ENCODE data around the gene CCNA1. TPM values are rescaled to one million over a fixed set of nuclear protein-coding genes. Genes with fewer than 3 reads are reported as not detected.

The CCNA1 gene
- total and polyA plus RNA-seq, 10 of the 15 experiments (the other 5 are each of a cell fraction or from before 2014, with no cell fraction given): 0.38 to 6.0 (median 1.1) TPM

GRCh38 chr13:36456577-36456976 lies 24.3 kb downstream of the CCNA1 start:
- no peaks in the 10 kb centered on the region for H3K9me3 ChIP-seq (replicated peaks; ENCODE audit: control insufficient read depth, insufficient read depth, low read length)
- no peaks in the 10 kb centered on the region for H3K27me3 ChIP-seq (replicated peaks in 1 of 2; ENCODE audit: control insufficient read depth in 2 of 2, insufficient read depth in 2 of 2, low read length in 1 of 2)
- no TSS peak for BruUV-seq (replicated peaks)
- TF ChIP-seq FOXK2 (IDR thresholded peaks at IDR 0.05) (no peak), PKNOX1 (IDR thresholded peaks at IDR 0.05) (no peak), CREM (IDR thresholded peaks at IDR 0.05; ENCODE audit: low read depth) (no peak), DPF2 (IDR thresholded peaks at IDR 0.05) (no peak), MEF2A (IDR thresholded peaks at IDR 0.05; ENCODE audit: insufficient read depth, low read depth, low read length) (no peak), MYB (IDR thresholded peaks at IDR 0.05; ENCODE audit: borderline replicate concordance, low read depth, low read length) (no peak), POLR2AphosphoS2 (IDR thresholded peaks at IDR 0.05; ENCODE audit: low read depth, low read length) (no peak), BMI1 (IDR thresholded peaks at IDR 0.05; ENCODE audit: borderline replicate concordance) (no peak), ZBTB40 (IDR thresholded peaks at IDR 0.05; ENCODE audit: borderline replicate concordance) (no peak), MTA2 (IDR thresholded peaks at IDR 0.05; ENCODE audit: low read depth) (no peak), TCF3 (IDR thresholded peaks at IDR 0.05; ENCODE audit: borderline replicate concordance, insufficient read depth, low read depth, low read length) (no peak), BHLHE40 (IDR thresholded peaks at IDR 0.05; ENCODE audit: borderline replicate concordance in 1 of 2, low read depth in 2 of 2, low read length in 1 of 2) (no peak), NFXL1 (IDR thresholded peaks at IDR 0.05; ENCODE audit: borderline replicate concordance) (no peak), BCL11A (IDR thresholded peaks at IDR 0.05; ENCODE audit: low read depth, low read length) (no peak), SP1 (IDR thresholded peaks at IDR 0.05; ENCODE audit: low read depth, low read length) (no peak), MLLT1 (IDR thresholded peaks at IDR 0.05) (no peak), RAD51 (IDR thresholded peaks at IDR 0.05) (no peak)
- TF ChIP-seq, protein P1, sequence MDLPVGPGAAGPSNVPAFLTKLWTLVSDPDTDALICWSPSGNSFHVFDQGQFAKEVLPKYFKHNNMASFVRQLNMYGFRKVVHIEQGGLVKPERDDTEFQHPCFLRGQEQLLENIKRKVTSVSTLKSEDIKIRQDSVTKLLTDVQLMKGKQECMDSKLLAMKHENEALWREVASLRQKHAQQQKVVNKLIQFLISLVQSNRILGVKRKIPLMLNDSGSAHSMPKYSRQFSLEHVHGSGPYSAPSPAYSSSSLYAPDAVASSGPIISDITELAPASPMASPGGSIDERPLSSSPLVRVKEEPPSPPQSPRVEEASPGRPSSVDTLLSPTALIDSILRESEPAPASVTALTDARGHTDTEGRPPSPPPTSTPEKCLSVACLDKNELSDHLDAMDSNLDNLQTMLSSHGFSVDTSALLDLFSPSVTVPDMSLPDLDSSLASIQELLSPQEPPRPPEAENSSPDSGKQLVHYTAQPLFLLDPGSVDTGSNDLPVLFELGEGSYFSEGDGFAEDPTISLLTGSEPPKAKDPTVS (IDR thresholded peaks at IDR 0.05; ENCODE audit: low read depth, low read length): no peak
- in situ Hi-C loops (cut with MboI): no loop called here
- H3K4me1 ChIP-seq (ENCODE audit: control insufficient read depth, insufficient read depth, low read length): no peaks in the 10 kb centered on the region
- DNase-seq (ENCODE audit: low read depth, low spot score) (no peak), ATAC-seq (no peak), FAIRE-seq (no peak)
- no peak overlapping the region for H3K4me3 ChIP-seq
- 0% methylated on average over 2 of the region's 2 CpGs for WGBS (ENCODE audit: insufficient coverage, insufficient replicate concordance, low lambda C conversion rate, missing lambda C conversion rate)
- POLR2A ChIA-PET: no interaction called here
- intact Hi-C loops (cut with micrococcal nuclease; ENCODE audit: unreplicated experiment): no loop called here
- no peak overlapping the region for H3K27ac ChIP-seq (ENCODE audit: control insufficient read depth, insufficient read depth)
- SMC1A ChIA-PET (ENCODE audit: uncharacterized antibody, unreplicated experiment): interaction anchor here (4.0 kb wide), 1 partner anchor 279 kb away, joined by 20 read pairs; no protein-coding TSS in a partner anchor
- no peaks in the 10 kb centered on the region for H4K20me1 ChIP-seq (ENCODE audit: control insufficient read depth, insufficient read depth)
- RAD21 ChIA-PET (ENCODE audit: unreplicated experiment): no interaction called here
- no peaks in the 10 kb centered on the region for H3K79me2 ChIP-seq (ENCODE audit: control insufficient read depth, insufficient read depth, low read length)
- CTCF ChIA-PET: interaction anchor here (0.6 kb wide), 1 partner anchor 110 kb away, joined by 3 read pairs; no protein-coding TSS in a partner anchor
- H3K4me2 ChIP-seq (ENCODE audit: control insufficient read depth, insufficient read depth): no peak overlapping the region
- no peaks in the 10 kb centered on the region for H3K36me3 ChIP-seq (ENCODE audit: control insufficient read depth in 2 of 2, insufficient read depth in 2 of 2, low read length in 1 of 2)
- H2AFZ ChIP-seq (ENCODE audit: control insufficient read depth, low read depth, low read length): no peak overlapping the region
- H3K9ac ChIP-seq (ENCODE audit: control insufficient read depth, insufficient read depth, low read length): no peak overlapping the region

Measured in GM12878 (cell line).